GM12873 (cell line): ENCODE data around the gene COPG2.

Experiments used
- TF ChIP-seq, protein P1 (sequence below): IDR thresholded peaks from 2 replicates; pipeline ENCODE4 v1.5.1; 2012; ENCODE audit warnings: low read depth, mild to moderate bottlenecking, moderate library complexity, low read length, control low read depth; ENCODE audit not compliant: insufficient read depth; ENCODE audit errors: missing control alignments

Gene COPG2

DNA sequence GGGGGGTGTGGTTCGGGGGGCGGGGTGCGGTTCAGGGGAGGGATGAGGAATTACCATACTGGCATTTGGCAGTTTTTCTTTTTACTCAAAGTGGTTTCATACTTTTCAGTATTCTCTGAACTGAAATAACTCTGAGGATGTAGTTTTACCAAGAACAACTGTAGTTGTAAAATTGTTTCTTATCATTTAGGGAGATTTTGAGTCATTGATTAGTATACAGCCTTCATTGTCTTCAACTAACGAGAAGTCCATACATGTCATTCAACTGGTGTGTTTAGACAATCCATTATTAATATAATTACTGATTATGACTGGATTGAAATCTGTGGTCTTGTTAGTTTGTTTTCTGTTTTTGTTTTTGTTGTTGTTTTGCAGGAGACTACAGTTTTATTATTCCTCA lies 40.8 kb downstream of the COPG2 start:
- TF ChIP-seq, protein P1, sequence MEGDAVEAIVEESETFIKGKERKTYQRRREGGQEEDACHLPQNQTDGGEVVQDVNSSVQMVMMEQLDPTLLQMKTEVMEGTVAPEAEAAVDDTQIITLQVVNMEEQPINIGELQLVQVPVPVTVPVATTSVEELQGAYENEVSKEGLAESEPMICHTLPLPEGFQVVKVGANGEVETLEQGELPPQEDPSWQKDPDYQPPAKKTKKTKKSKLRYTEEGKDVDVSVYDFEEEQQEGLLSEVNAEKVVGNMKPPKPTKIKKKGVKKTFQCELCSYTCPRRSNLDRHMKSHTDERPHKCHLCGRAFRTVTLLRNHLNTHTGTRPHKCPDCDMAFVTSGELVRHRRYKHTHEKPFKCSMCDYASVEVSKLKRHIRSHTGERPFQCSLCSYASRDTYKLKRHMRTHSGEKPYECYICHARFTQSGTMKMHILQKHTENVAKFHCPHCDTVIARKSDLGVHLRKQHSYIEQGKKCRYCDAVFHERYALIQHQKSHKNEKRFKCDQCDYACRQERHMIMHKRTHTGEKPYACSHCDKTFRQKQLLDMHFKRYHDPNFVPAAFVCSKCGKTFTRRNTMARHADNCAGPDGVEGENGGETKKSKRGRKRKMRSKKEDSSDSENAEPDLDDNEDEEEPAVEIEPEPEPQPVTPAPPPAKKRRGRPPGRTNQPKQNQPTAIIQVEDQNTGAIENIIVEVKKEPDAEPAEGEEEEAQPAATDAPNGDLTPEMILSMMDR: no peak

DNA sequence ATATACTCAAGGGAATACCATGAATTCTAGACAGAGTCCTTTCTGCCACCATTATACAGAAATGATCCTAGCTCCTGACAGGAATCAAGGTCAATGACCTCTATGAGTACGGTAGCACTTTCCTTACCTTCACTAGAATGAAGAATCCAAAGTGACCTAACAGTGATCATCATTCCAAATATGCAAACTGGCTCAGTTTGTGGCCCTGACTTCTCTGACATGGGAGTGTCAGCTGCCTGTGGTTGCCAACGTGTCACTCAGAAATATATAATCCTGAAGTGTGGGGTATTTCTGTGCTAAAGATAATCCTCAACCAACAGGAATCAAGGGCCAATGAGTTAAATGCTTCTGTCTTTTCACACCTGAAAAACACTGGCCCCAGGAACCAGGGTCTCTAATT lies 45.7 kb downstream of the COPG2 start:
- TF ChIP-seq, protein P1: no peak

DNA sequence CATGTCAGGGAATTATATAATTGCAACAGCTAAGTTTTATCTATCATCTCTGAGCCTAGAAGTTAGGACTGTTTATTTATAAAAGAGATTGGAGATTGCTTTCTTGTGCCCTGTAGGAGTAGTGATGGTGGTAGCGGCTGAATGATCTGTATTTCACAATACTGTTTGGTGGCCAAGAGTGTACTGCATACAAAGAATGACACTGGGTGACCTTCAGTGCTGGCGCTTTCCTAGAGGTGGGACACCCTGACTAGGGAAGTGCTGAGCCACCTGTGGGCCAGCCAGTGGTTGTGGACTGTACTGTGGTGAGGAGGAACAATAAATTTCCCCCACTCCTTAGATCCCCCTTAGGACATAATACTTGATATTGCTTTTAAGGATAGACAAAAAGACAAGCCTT lies 53.0 kb downstream of the COPG2 start:
- TF ChIP-seq, protein P1: no peak

DNA sequence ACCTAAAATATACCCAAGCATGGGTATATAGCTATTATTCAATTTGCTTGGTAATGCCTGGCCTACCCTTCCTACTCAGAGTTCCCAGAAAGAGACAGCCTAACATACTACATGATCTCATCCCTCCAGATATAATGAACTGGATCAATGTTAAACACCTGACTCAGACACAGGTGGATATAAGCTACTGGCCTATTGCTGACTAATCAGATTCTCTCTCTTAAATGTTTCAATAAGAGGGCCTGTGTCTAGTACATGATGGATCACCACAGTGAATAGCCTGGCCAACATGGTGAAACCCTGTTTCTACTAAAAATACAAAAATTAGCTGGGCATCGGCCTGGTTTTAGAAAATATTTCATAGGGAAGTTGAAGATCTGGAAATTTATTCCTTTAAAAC lies 54.1 kb downstream of the COPG2 start:
- TF ChIP-seq, protein P1: no peak

DNA sequence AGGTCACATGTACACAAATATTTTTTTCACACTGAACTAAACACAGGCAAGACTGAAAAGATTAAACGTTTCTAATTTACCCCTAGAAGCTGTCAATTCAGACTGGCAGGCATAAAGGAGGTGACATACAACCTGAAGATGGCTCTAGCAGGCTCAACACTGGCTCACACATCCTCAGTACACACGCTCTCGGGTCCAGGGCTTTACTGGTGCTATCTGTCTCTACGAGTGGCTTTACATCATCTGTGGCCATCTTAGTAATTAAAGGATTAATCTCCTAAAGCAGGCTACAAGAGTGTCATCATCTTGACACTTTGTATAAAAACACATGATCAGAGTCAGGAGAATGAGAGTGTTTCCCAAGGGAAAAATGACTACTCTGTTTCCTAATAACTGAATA lies 57.3 kb downstream of the COPG2 start:
- TF ChIP-seq, protein P1: no peak

DNA sequence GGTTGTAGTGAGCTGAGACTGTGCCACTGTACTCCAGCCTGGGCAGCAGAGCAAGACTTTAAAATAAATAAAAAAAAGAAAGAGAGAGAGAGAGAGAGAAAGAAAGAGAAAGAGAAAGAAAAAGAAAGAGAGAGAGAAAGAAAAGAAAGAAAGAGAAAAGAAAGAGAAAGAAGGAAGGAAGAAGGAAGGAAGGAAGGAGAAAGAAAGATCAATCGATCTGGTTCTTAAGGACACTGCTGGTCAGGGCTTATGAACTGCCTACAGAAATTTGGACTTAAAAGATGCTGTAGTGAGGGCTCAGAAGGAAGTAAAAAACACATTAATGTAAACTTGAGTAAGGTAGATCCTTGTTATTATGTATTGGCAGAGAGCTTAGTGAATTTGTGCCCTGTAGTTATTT lies 62.4 kb downstream of the COPG2 start:
- TF ChIP-seq, protein P1: no peak

DNA sequence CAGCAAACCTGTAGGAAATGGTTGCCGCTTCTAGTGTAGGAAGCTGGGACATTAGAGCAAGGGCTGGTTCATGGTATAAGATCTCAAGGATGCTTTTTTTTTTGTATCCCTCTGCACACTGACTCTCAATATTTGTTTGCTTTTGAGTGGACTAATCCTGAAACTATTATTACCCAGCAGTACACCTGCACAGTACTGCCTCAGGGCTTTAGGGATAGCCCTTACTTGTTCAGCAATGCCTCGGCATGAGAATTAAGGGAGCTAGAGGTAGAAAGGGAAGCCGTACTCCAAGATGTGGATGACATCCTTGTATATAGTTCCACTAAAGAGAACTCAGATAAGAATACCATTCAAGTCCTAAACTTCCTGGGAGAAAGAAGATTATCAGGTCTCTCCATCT lies 70.5 kb downstream of the COPG2 start:
- TF ChIP-seq, protein P1: no peak
